Uterus (tissue), 4 donors: ENCODE data around the gene WIPF1. TPM values are rescaled to one million over a fixed set of nuclear protein-coding genes. Genes with fewer than 3 reads are reported as not detected.

Experiments used
- DNase-seq, 2 donors: peaks; one replicate each; pipeline ENCODE4 v3.0.0-alpha.2; 2019 to 2020
- H3K27ac ChIP-seq, 2 donors: fragments of 200-600 bp; sonication (generic); 1 replicate in 1 of 2; 2 replicates in 1 of 2; pipeline ENCODE4 v1.5.1; 2016 to 2018
- H3K27me3 ChIP-seq, 2 donors: fragments of 200-600 bp; sonication (generic); one replicate each; pipeline ENCODE4 v1.5.1; 2018 to 2019; ENCODE audit warnings: control low read depth in 1 of 2
- H3K36me3 ChIP-seq, 2 donors: fragments of 200-600 bp; sonication (generic); one replicate each; pipeline ENCODE4 v1.5.1; 2019; ENCODE audit warnings: control low read depth in 1 of 2
- H3K4me1 ChIP-seq, 2 donors: fragments of 200-600 bp; sonication (generic); one replicate each; pipeline ENCODE4 v1.5.1; 2018 to 2019; ENCODE audit warnings: control low read depth in 1 of 2
- H3K4me3 ChIP-seq, 2 donors: fragments of 200-600 bp; sonication (generic); 1 replicate in 1 of 2; 2 replicates in 1 of 2; pipeline ENCODE4 v1.5.1; 2018 to 2019; ENCODE audit warnings: mild to moderate bottlenecking in 1 of 2
- H3K9me3 ChIP-seq, 2 donors: fragments of 200-600 bp; sonication (generic); one replicate each; pipeline ENCODE4 v1.5.1; 2019; ENCODE audit warnings: control low read depth in 1 of 2
- CTCF ChIP-seq, 4 experiments: fragments of 200-600 bp in 2 of 4; fragments of 450-650 bp in 2 of 4; sonication (generic) in 2 of 4; IDR thresholded peaks; one replicate each; pipeline ENCODE4 v1.5.1; 2016 to 2019; ENCODE audit warnings: antibody characterized with exemption in 4 of 4, mild to moderate bottlenecking in 2 of 4, moderate library complexity in 1 of 4
- POLR2A ChIP-seq, 2 donors: fragments of 450-650 bp; IDR thresholded peaks; one replicate each; pipeline ENCODE4 v1.6.1; 2016; ENCODE audit warnings: antibody characterized with exemption in 2 of 2, mild to moderate bottlenecking in 1 of 2, moderate library complexity in 1 of 2
- intact Hi-C: fragments of 100-400 bp; cut with DNase I; formaldehyde crosslinking; loops from one replicate; pipeline ENCODE4 v1.15.1; 2023; ENCODE audit warnings: low total_unique reads
- total RNA-seq, 4 donors: library from RNA; depleted of rRNA in 3 of 4; stranded (reverse); fragments of >200 nt in 3 of 4; gene quantifications; one replicate each; pipeline versions ENCODE4 v1.1.0 to v1.2.4, GENCODE V29; 2014 to 2023
- donor health status: DM: yes; HTN: yes; CAD: no.

WIPF1 gene
- total RNA-seq, 4 donors from 2014 or later: 12.3 to 61.9 (median 26.3) TPM

GRCh38 chr2:174621323-174621722, 23.7 kb upstream of the WIPF1 start:
- intact Hi-C loops: no loop called here

GRCh38 chr2:174618179-174618578, 20.6 kb upstream of the WIPF1 start:
- Histone ChIP-seq H3K27ac (peak overlapping the region in 1 of 2 donors; percentile 25), H3K27me3 (no peaks in the 10 kb centered on the region), H3K4me3 (no peak overlapping the region), H3K4me1 (no peaks in the 10 kb centered on the region), H3K9me3 (no peaks in the 10 kb centered on the region), H3K36me3 (no peaks in the 10 kb centered on the region)
- TF ChIP-seq CTCF (IDR thresholded peaks at IDR 0.05): no peak
- TF ChIP-seq POLR2A (IDR thresholded peaks at IDR 0.05): no peak
- DNase-seq: no peak
- intact Hi-C loops: no loop called here

More at GRCh38 chr2:174621323-174621722, 23.7 kb upstream of the WIPF1 start:
- no peak for DNase-seq
- H3K27ac ChIP-seq: no peak overlapping the region
- H3K27me3 ChIP-seq: no peaks in the 10 kb centered on the region
- no peak overlapping the region for H3K4me3 ChIP-seq
- no peaks in the 10 kb centered on the region for H3K36me3 ChIP-seq
- TF ChIP-seq POLR2A (IDR thresholded peaks at IDR 0.05) (no peak), CTCF (IDR thresholded peaks at IDR 0.05) (no peak)
- no peaks in the 10 kb centered on the region for H3K9me3 ChIP-seq
- no peaks in the 10 kb centered on the region for H3K4me1 ChIP-seq

GRCh38 chr2:174617718-174618117, 20.1 kb upstream of the WIPF1 start:
- no peak for DNase-seq

GRCh38 chr2:174617120-174617519, 19.5 kb upstream of the WIPF1 start:
- Histone ChIP-seq H3K4me3 (no peak overlapping the region), H3K36me3 (no peaks in the 10 kb centered on the region), H3K9me3 (no peaks in the 10 kb centered on the region), H3K27ac (no peak overlapping the region), H3K4me1 (no peaks in the 10 kb centered on the region), H3K27me3 (no peaks in the 10 kb centered on the region)
- no peak for TF ChIP-seq CTCF (IDR thresholded peaks at IDR 0.05)
- TF ChIP-seq POLR2A (IDR thresholded peaks at IDR 0.05): no peak
- no peak for DNase-seq
- intact Hi-C loops: no loop called here

More at GRCh38 chr2:174617718-174618117, 20.1 kb upstream of the WIPF1 start:
- no peaks in the 10 kb centered on the region for H3K36me3 ChIP-seq
- no peaks in the 10 kb centered on the region for H3K9me3 ChIP-seq
- no peaks in the 10 kb centered on the region for H3K27me3 ChIP-seq
- peak overlapping the region in 1 of 2 donors; percentile 25 for H3K27ac ChIP-seq
- intact Hi-C loops: no loop called here
- no peaks in the 10 kb centered on the region for H3K4me1 ChIP-seq
- TF ChIP-seq CTCF (IDR thresholded peaks at IDR 0.05): no peak
- TF ChIP-seq POLR2A (IDR thresholded peaks at IDR 0.05): no peak
- H3K4me3 ChIP-seq: no peak overlapping the region

- H3K4me1 ChIP-seq: no peaks in the 10 kb centered on the region
Observed at GRCh38 chr2:174615871-174616436, 18.4 kb upstream of the WIPF1 start.

More at GRCh38 chr2:174615871-174616436, 18.4 kb upstream of the WIPF1 start:
- Histone ChIP-seq H3K36me3 (no peaks in the 10 kb centered on the region), H3K4me3 (no peak overlapping the region), H3K27ac (peak overlapping the region in 1 of 2 donors; percentile 30), H3K9me3 (no peaks in the 10 kb centered on the region), H3K27me3 (no peaks in the 10 kb centered on the region)
- intact Hi-C loops: no loop called here
- no peak for TF ChIP-seq CTCF (IDR thresholded peaks at IDR 0.05)
- TF ChIP-seq POLR2A (IDR thresholded peaks at IDR 0.05): no peak
- no peak for DNase-seq
